ENCODE measurements around the gene ARL14. TPM values are rescaled to one million over a fixed set of nuclear protein-coding genes. Genes with fewer than 3 reads are reported as not detected.

The ARL14 gene
- total and polyA plus RNA-seq, 2 donors (not counting 1 experiment from before 2014, with no cell fraction given): not detected

- DNase-seq (ENCODE audit: low read depth in 2 of 2): peak; percentile 91 to 96
- Histone ChIP-seq H2AFZ (ENCODE audit: low read length) (peak overlapping the region; percentile 14), H3K27me3 (ENCODE audit: control insufficient read depth, insufficient read depth, low read length) (no peaks in the 10 kb centered on the region), H3K4me3 (replicated peaks in 1 of 4; ENCODE audit: control extremely low read depth in 1 of 4, insufficient read depth in 1 of 4, low read depth in 3 of 4, low read length in 4 of 4) (no peak overlapping the region), H3K9me3 (ENCODE audit: control insufficient read depth, insufficient read depth, low read depth, low read length) (no peaks in the 10 kb centered on the region), H3K4me2 (ENCODE audit: extremely low read depth, insufficient read depth, low read length) (no peak overlapping the region), H4K20me1 (ENCODE audit: control insufficient read depth, extremely low read depth, insufficient read depth, low read length) (no peaks in the 10 kb centered on the region), H3K9ac (ENCODE audit: insufficient read depth, low read length) (no peak overlapping the region), H3K4me1 (ENCODE audit: control insufficient read depth, extremely low read depth, insufficient read depth, low read length) (peaks cover 6% of the 10 kb centered on the region), H3K79me2 (ENCODE audit: control insufficient read depth, insufficient read depth, low read length) (no peaks in the 10 kb centered on the region), H3K36me3 (ENCODE audit: control insufficient read depth, insufficient read depth, low read length) (no peaks in the 10 kb centered on the region), H3K27ac (ENCODE audit: insufficient read depth, low read length) (peak overlapping the region; percentile 20)
- TF ChIP-seq, protein P1, sequence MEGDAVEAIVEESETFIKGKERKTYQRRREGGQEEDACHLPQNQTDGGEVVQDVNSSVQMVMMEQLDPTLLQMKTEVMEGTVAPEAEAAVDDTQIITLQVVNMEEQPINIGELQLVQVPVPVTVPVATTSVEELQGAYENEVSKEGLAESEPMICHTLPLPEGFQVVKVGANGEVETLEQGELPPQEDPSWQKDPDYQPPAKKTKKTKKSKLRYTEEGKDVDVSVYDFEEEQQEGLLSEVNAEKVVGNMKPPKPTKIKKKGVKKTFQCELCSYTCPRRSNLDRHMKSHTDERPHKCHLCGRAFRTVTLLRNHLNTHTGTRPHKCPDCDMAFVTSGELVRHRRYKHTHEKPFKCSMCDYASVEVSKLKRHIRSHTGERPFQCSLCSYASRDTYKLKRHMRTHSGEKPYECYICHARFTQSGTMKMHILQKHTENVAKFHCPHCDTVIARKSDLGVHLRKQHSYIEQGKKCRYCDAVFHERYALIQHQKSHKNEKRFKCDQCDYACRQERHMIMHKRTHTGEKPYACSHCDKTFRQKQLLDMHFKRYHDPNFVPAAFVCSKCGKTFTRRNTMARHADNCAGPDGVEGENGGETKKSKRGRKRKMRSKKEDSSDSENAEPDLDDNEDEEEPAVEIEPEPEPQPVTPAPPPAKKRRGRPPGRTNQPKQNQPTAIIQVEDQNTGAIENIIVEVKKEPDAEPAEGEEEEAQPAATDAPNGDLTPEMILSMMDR (conservative IDR thresholded peaks at IDR 0.05 in 1 of 2, IDR thresholded peaks at IDR 0.05 in 1 of 2; ENCODE audit: low read depth in 1 of 2, low read length in 2 of 2): no peak
Observed at GRCh38 chr3:160665784-160666526, 11.0 kb upstream of the ARL14 start.

- Histone ChIP-seq H2AFZ (ENCODE audit: low read length) (no peak overlapping the region), H3K27me3 (ENCODE audit: control insufficient read depth, insufficient read depth, low read length) (no peaks in the 10 kb centered on the region), H3K4me2 (ENCODE audit: extremely low read depth, insufficient read depth, low read length) (no peak overlapping the region), H4K20me1 (ENCODE audit: control insufficient read depth, extremely low read depth, insufficient read depth, low read length) (no peaks in the 10 kb centered on the region), H3K9me3 (ENCODE audit: control insufficient read depth, insufficient read depth, low read depth, low read length) (no peaks in the 10 kb centered on the region), H3K4me1 (ENCODE audit: control insufficient read depth, extremely low read depth, insufficient read depth, low read length) (peaks cover 6% of the 10 kb centered on the region), H3K27ac (ENCODE audit: insufficient read depth, low read length) (no peak overlapping the region), H3K9ac (ENCODE audit: insufficient read depth, low read length) (no peak overlapping the region), H3K4me3 (replicated peaks in 1 of 4; ENCODE audit: control extremely low read depth in 1 of 4, insufficient read depth in 1 of 4, low read depth in 3 of 4, low read length in 4 of 4) (no peak overlapping the region), H3K36me3 (ENCODE audit: control insufficient read depth, insufficient read depth, low read length) (no peaks in the 10 kb centered on the region), H3K79me2 (ENCODE audit: control insufficient read depth, insufficient read depth, low read length) (no peaks in the 10 kb centered on the region)
- peak; percentile 43 to 86 for DNase-seq (ENCODE audit: low read depth in 2 of 2)
- TF ChIP-seq, protein P1 (conservative IDR thresholded peaks at IDR 0.05 in 1 of 2, IDR thresholded peaks at IDR 0.05 in 1 of 2; ENCODE audit: low read depth in 1 of 2, low read length in 2 of 2): no peak
- TF ChIP-seq EZH2 (IDR thresholded peaks at IDR 0.05; ENCODE audit: low read length, missing control alignments): no peak
Observed at GRCh38 chr3:160667452-160667851, 9.5 kb upstream of the ARL14 start.

- Histone ChIP-seq H2AFZ (ENCODE audit: low read length) (no peak overlapping the region), H3K9ac (ENCODE audit: insufficient read depth, low read length) (no peak overlapping the region), H3K36me3 (ENCODE audit: control insufficient read depth, insufficient read depth, low read length) (no peaks in the 10 kb centered on the region), H3K9me3 (ENCODE audit: control insufficient read depth, insufficient read depth, low read depth, low read length) (no peaks in the 10 kb centered on the region), H3K27ac (ENCODE audit: insufficient read depth, low read length) (no peak overlapping the region), H3K4me3 (replicated peaks in 1 of 4; ENCODE audit: control extremely low read depth in 1 of 4, insufficient read depth in 1 of 4, low read depth in 3 of 4, low read length in 4 of 4) (no peak overlapping the region), H3K4me2 (ENCODE audit: extremely low read depth, insufficient read depth, low read length) (no peak overlapping the region), H4K20me1 (ENCODE audit: control insufficient read depth, extremely low read depth, insufficient read depth, low read length) (no peaks in the 10 kb centered on the region), H3K79me2 (ENCODE audit: control insufficient read depth, insufficient read depth, low read length) (no peaks in the 10 kb centered on the region), H3K4me1 (ENCODE audit: control insufficient read depth, extremely low read depth, insufficient read depth, low read length) (peaks cover 6% of the 10 kb centered on the region), H3K27me3 (ENCODE audit: control insufficient read depth, insufficient read depth, low read length) (no peaks in the 10 kb centered on the region)
- TF ChIP-seq EZH2 (IDR thresholded peaks at IDR 0.05; ENCODE audit: low read length, missing control alignments): no peak
- TF ChIP-seq, protein P1 (conservative IDR thresholded peaks at IDR 0.05 in 1 of 2, IDR thresholded peaks at IDR 0.05 in 1 of 2; ENCODE audit: low read depth in 1 of 2, low read length in 2 of 2): no peak
- DNase-seq (ENCODE audit: low read depth in 2 of 2): no peak
Observed at GRCh38 chr3:160668454-160668853, 8.5 kb upstream of the ARL14 start.
